ACC112 (cell line): ENCODE measurements around the gene CELA3B.
"Not testable (repeated sequence)": the region's sequence is repeated elsewhere in the genome, so short reads cannot be mapped to it uniquely, and the experiment has no call there.

Experiments
- H2AFZ ChIP-seq: fragments of 200-600 bp; sonication (generic); one replicate; pipeline ENCODE4 v1.6.0; 2017; ENCODE audit warnings: antibody characterized with exemption, low read length; ENCODE audit not compliant: unreplicated experiment
- H3K27ac ChIP-seq: fragments of 200-600 bp; sonication (generic); 2 replicates; pipeline ENCODE4 v1.5.1; 2014; ENCODE audit warnings: low read depth, mild to moderate bottlenecking, antibody characterized with exemption, low read length, moderate library complexity
- H3K27me3 ChIP-seq: fragments of 200-600 bp; sonication (generic); 2 replicates; pipeline ENCODE4 v1.6.1; 2014; ENCODE audit warnings: mild to moderate bottlenecking, antibody characterized with exemption, low read length, moderate library complexity, mixed read lengths; ENCODE audit not compliant: insufficient read depth
- H3K36me3 ChIP-seq: fragments of 200-600 bp; sonication (generic); 2 replicates; pipeline ENCODE4 v1.6.1; 2016; ENCODE audit warnings: mild to moderate bottlenecking, antibody characterized with exemption, low read length, moderate library complexity, mixed read lengths; ENCODE audit not compliant: insufficient read depth
- H3K4me1 ChIP-seq: fragments of 200-600 bp; sonication (generic); one replicate; pipeline ENCODE4 v1.6.1; 2016; ENCODE audit warnings: low read length, mixed read lengths; ENCODE audit not compliant: insufficient read depth, unreplicated experiment, control insufficient read depth
- H3K4me3 ChIP-seq: fragments of 200-600 bp; sonication (generic); 2 replicates; pipeline ENCODE4 v1.5.1; 2014; ENCODE audit warnings: mild to moderate bottlenecking, low read depth, low read length
- H3K79me2 ChIP-seq: fragments of 200-600 bp; sonication (generic); one replicate; pipeline ENCODE4 v1.6.0; 2016; ENCODE audit warnings: low read length; ENCODE audit not compliant: control insufficient read depth, unreplicated experiment, insufficient read depth

CELA3B gene

GRCh38 chr1:22034834-22035233, 58.0 kb downstream of the CELA3B start:
- H3K27me3 ChIP-seq, H3K4me3 ChIP-seq, H3K4me1 ChIP-seq, H3K79me2 ChIP-seq, H3K27ac ChIP-seq, H3K36me3 ChIP-seq, H2AFZ ChIP-seq: not testable (repeated sequence)

- H3K4me3 ChIP-seq: no peak overlapping the region
- H3K27ac ChIP-seq: no peak overlapping the region
These were observed 60.7 kb downstream of the CELA3B start for GRCh38 chr1:22037520-22037919.

GRCh38 chr1:22038036-22038435, 61.2 kb downstream of the CELA3B start:
- Histone ChIP-seq H3K27ac (no peak overlapping the region), H3K4me1 (peaks cover 10% of the 10 kb centered on the region), H3K27me3 (no peaks in the 10 kb centered on the region), H3K4me3 (no peak overlapping the region), H2AFZ (no peak overlapping the region), H3K79me2 (no peaks in the 10 kb centered on the region), H3K36me3 (no peaks in the 10 kb centered on the region)

More at GRCh38 chr1:22037520-22037919, 60.7 kb downstream of the CELA3B start:
- Histone ChIP-seq H2AFZ (peak overlapping the region; percentile 60), H3K79me2 (no peaks in the 10 kb centered on the region), H3K27me3 (no peaks in the 10 kb centered on the region), H3K36me3 (no peaks in the 10 kb centered on the region), H3K4me1 (peaks cover 10% of the 10 kb centered on the region)
